Ovary (tissue), 3 donors: ENCODE measurements around the gene SSR1.

Source experiments
- EP300 ChIP-seq: sonication (generic); formaldehyde crosslinking; IDR thresholded peaks from one replicate; pipeline ENCODE4 v1.6.1; 2017; ENCODE audit warnings: antibody characterized with exemption
- POLR2A ChIP-seq: fragments of 450-650 bp; IDR thresholded peaks from one replicate; pipeline ENCODE4 v1.6.1; 2017; ENCODE audit warnings: antibody characterized with exemption, mild to moderate bottlenecking, moderate library complexity
- TF ChIP-seq, protein P1 (sequence below), 3 donors: fragments of 450-650 bp in 2 of 3; fragments of 200-600 bp in 1 of 3; IDR thresholded peaks; one replicate each; pipeline versions ENCODE4 v1.5.1 to v1.8.0; 2016 to 2022; ENCODE audit warnings: antibody characterized with exemption in 3 of 3, mild to moderate bottlenecking in 1 of 3
- donor health status: DM: no; HTN: no; CAD: no.

DNA sequence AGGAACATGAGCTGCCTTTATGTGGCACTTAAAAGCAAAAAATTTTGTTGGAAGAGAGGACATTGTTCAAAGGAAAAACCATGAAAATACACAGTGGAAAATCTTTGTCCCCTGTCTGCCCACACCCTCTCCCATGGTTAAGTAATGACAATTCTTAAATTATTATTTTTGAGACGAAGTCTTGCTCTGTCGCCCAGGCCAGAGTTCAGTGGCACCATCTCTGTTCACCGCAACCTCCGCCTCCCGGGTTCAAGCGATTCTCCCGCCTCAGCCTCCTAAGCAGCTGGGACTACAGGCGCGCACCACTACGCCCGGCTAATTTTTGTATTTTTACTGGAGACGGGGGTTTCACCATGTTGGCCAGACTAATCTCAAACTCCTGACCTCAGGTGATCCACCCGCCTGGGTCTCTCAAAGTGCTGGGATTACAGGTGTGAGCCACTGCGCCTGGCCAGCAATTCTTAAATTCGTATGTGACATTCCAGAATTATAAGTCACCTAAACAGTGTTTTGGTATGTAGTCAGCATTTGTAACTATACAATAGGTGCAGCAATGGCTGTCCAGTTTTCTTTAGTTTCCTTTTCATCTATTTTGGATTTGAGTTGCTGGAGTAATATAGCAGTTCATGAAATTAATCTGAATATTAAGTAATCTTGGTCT is 636 bp upstream of the SSR1 start:
- TF ChIP-seq EP300 (no peak), POLR2A (no peak)
- TF ChIP-seq, protein P1, sequence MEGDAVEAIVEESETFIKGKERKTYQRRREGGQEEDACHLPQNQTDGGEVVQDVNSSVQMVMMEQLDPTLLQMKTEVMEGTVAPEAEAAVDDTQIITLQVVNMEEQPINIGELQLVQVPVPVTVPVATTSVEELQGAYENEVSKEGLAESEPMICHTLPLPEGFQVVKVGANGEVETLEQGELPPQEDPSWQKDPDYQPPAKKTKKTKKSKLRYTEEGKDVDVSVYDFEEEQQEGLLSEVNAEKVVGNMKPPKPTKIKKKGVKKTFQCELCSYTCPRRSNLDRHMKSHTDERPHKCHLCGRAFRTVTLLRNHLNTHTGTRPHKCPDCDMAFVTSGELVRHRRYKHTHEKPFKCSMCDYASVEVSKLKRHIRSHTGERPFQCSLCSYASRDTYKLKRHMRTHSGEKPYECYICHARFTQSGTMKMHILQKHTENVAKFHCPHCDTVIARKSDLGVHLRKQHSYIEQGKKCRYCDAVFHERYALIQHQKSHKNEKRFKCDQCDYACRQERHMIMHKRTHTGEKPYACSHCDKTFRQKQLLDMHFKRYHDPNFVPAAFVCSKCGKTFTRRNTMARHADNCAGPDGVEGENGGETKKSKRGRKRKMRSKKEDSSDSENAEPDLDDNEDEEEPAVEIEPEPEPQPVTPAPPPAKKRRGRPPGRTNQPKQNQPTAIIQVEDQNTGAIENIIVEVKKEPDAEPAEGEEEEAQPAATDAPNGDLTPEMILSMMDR (IDR thresholded peaks at IDR 0.05): no peak
